HepG2 (cell line): Measurements from ENCODE around the gene BLOC1S4. TPM values are rescaled to one million over a fixed set of nuclear protein-coding genes. Genes with fewer than 3 reads are reported as not detected.

ENCODE experiments used
- HOMEZ ChIP-seq: IDR thresholded peaks from 2 replicates; pipeline ENCODE4 v1.6.1; 2016; ENCODE audit warnings: low read depth
- IRF2 ChIP-seq: IDR thresholded peaks from 2 replicates; pipeline ENCODE4 v1.6.1; 2018; ENCODE audit warnings: missing genetic modification reagents, missing compliant biosample characterization
- KAT8 ChIP-seq: IDR thresholded peaks from 2 replicates; pipeline ENCODE4 v1.6.1; 2016; ENCODE audit warnings: missing genetic modification reagents, missing compliant biosample characterization
- SMAD3 ChIP-seq: sonication (generic); formaldehyde crosslinking; IDR thresholded peaks from 2 replicates; pipeline ENCODE4 v1.4.0; 2020; ENCODE audit warnings: missing genetic modification reagents
- STAG1 ChIP-seq: sonication (generic); formaldehyde crosslinking; IDR thresholded peaks from 2 replicates; pipeline ENCODE4 v1.4.0; 2020; ENCODE audit warnings: missing genetic modification reagents
- XRCC5 ChIP-seq: fragments of 200-400 bp; formaldehyde crosslinking; optimal IDR thresholded peaks from 2 replicates; pipeline ENCODE3; 2017; ENCODE audit warnings: mild to moderate bottlenecking, low read length
- ZNF331 ChIP-seq: sonication (generic); formaldehyde crosslinking; IDR thresholded peaks from 2 replicates; pipeline ENCODE4 v1.4.0; 2020; ENCODE audit warnings: missing genetic modification reagents
- ZNF501 ChIP-seq: sonication (generic); formaldehyde crosslinking; IDR thresholded peaks from 2 replicates; pipeline ENCODE4 v1.5.1; 2020; ENCODE audit warnings: mild to moderate bottlenecking, moderate library complexity, missing genetic modification reagents
- ZNF740 ChIP-seq: sonication (generic); formaldehyde crosslinking; IDR thresholded peaks from 2 replicates; pipeline ENCODE4 v1.4.0; 2020; ENCODE audit warnings: missing genetic modification reagents
- ZNF768 ChIP-seq: sonication (generic); formaldehyde crosslinking; IDR thresholded peaks from 2 replicates; pipeline ENCODE4 v1.4.0; 2020; ENCODE audit warnings: missing genetic modification reagents
- ZSCAN31 ChIP-seq: sonication (generic); formaldehyde crosslinking; IDR thresholded peaks from 2 replicates; pipeline ENCODE4 v1.5.0; 2020; ENCODE audit warnings: low read depth, mild to moderate bottlenecking, missing genetic modification reagents
- polyA plus RNA-seq, 8 experiments: library from polyadenylated mRNA; depleted of rRNA in 3 of 8; stranded (reverse) in 7 of 8; unstranded in 1 of 8; fragments of >200 nt; fragmentation: Illumina TruSeq in 4 of 8; extraction: Trizol in 4 of 8; gene quantifications; 2 replicates each; pipeline versions ENCODE4 v1.2.1 to v1.2.3, GENCODE V29; 2011 to 2016; ENCODE audit warnings: low read depth in 4 of 8, missing spikeins in 1 of 8, mixed read lengths in 1 of 8; ENCODE audit not compliant: insufficient read depth in 1 of 8
- total RNA-seq, 5 experiments: library from RNA; depleted of rRNA; stranded (reverse); fragments of >200 nt; fragmentation: Illumina TruSeq; extraction: Trizol; gene quantifications; 2 replicates each; pipeline ENCODE4 v1.2.3, GENCODE V29; 2016; ENCODE audit warnings: low read depth in 1 of 5
- TF ChIP-seq, protein P1 (sequence below): sonication (generic); formaldehyde crosslinking; IDR thresholded peaks from 2 replicates; pipeline ENCODE4 v1.9.0; 2022; ENCODE audit warnings: missing genetic modification reagents, mild to moderate bottlenecking, borderline replicate concordance
- TF ChIP-seq, protein P2 (sequence below): IDR thresholded peaks from 2 replicates; pipeline ENCODE4 v1.6.1; 2016; ENCODE audit warnings: mild to moderate bottlenecking
- TF ChIP-seq, protein P3 (sequence below): IDR thresholded peaks from 2 replicates; pipeline ENCODE4 v1.6.1; 2016; ENCODE audit warnings: low read depth, borderline replicate concordance
- TF ChIP-seq, protein P4 (sequence below): sonication (generic); formaldehyde crosslinking; IDR thresholded peaks from 2 replicates; pipeline ENCODE4 v1.4.0; 2020; ENCODE audit warnings: missing genetic modification reagents, borderline replicate concordance

Gene BLOC1S4
- total and polyA plus RNA-seq, 2 of the 13 experiments (the other 11 are each of a cell fraction or from before 2014, with no cell fraction given): 15.5 to 20.9 TPM

- TF ChIP-seq ZNF740 (CRISPR knock-in tag): no peak
- no peak for TF ChIP-seq HOMEZ
- TF ChIP-seq, protein P1, sequence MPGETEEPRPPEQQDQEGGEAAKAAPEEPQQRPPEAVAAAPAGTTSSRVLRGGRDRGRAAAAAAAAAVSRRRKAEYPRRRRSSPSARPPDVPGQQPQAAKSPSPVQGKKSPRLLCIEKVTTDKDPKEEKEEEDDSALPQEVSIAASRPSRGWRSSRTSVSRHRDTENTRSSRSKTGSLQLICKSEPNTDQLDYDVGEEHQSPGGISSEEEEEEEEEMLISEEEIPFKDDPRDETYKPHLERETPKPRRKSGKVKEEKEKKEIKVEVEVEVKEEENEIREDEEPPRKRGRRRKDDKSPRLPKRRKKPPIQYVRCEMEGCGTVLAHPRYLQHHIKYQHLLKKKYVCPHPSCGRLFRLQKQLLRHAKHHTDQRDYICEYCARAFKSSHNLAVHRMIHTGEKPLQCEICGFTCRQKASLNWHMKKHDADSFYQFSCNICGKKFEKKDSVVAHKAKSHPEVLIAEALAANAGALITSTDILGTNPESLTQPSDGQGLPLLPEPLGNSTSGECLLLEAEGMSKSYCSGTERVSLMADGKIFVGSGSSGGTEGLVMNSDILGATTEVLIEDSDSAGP (CRISPR knock-in tag): peak; percentile 42; the same call in 1 of the 2 replicates
- TF ChIP-seq ZSCAN31: no peak
- peak; percentile 41; the same call in 1 of the 2 replicates for TF ChIP-seq ZNF331 (CRISPR knock-in tag)
- 0 out of 2 replicates have a peak, but pooled peaks have one; percentile 32 for TF ChIP-seq IRF2 (CRISPR knock-in tag)
- 0 out of 2 replicates have a peak, but pooled peaks have one; percentile 31 for TF ChIP-seq ZNF768
- TF ChIP-seq KAT8: 0 out of 2 replicates have a peak, but pooled peaks have one; percentile 29
- TF ChIP-seq, protein P2, sequence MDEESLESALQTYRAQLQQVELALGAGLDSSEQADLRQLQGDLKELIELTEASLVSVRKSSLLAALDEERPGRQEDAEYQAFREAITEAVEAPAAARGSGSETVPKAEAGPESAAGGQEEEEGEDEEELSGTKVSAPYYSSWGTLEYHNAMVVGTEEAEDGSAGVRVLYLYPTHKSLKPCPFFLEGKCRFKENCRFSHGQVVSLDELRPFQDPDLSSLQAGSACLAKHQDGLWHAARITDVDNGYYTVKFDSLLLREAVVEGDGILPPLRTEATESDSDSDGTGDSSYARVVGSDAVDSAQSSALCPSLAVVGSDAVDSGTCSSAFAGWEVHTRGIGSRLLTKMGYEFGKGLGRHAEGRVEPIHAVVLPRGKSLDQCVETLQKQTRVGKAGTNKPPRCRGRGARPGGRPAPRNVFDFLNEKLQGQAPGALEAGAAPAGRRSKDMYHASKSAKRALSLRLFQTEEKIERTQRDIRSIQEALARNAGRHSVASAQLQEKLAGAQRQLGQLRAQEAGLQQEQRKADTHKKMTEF: no peak
- TF ChIP-seq, protein P3, sequence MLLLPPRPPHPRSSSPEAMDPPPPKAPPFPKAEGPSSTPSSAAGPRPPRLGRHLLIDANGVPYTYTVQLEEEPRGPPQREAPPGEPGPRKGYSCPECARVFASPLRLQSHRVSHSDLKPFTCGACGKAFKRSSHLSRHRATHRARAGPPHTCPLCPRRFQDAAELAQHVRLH: peak; percentile 73; the same call in 1 of the 2 replicates
- peak; percentile 23 for TF ChIP-seq XRCC5
- TF ChIP-seq STAG1 (CRISPR knock-in tag): peak; percentile 99
- 0 out of 2 replicates have a peak, but pooled peaks have one; percentile 38 for TF ChIP-seq SMAD3 (CRISPR knock-in tag)
- TF ChIP-seq, protein P4, sequence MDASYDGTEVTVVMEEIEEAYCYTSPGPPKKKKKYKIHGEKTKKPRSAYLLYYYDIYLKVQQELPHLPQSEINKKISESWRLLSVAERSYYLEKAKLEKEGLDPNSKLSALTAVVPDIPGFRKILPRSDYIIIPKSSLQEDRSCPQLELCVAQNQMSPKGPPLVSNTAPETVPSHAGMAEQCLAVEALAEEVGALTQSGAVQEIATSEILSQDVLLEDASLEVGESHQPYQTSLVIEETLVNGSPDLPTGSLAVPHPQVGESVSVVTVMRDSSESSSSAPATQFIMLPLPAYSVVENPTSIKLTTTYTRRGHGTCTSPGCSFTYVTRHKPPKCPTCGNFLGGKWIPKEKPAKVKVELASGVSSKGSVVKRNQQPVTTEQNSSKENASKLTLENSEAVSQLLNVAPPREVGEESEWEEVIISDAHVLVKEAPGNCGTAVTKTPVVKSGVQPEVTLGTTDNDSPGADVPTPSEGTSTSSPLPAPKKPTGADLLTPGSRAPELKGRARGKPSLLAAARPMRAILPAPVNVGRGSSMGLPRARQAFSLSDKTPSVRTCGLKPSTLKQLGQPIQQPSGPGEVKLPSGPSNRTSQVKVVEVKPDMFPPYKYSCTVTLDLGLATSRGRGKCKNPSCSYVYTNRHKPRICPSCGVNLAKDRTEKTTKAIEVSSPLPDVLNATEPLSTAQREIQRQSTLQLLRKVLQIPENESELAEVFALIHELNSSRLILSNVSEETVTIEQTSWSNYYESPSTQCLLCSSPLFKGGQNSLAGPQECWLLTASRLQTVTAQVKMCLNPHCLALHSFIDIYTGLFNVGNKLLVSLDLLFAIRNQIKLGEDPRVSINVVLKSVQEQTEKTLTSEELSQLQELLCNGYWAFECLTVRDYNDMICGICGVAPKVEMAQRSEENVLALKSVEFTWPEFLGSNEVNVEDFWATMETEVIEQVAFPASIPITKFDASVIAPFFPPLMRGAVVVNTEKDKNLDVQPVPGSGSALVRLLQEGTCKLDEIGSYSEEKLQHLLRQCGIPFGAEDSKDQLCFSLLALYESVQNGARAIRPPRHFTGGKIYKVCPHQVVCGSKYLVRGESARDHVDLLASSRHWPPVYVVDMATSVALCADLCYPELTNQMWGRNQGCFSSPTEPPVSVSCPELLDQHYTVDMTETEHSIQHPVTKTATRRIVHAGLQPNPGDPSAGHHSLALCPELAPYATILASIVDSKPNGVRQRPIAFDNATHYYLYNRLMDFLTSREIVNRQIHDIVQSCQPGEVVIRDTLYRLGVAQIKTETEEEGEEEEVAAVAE (CRISPR knock-in tag): no peak
- TF ChIP-seq ZNF501 (CRISPR knock-in tag): 0 out of 2 replicates have a peak, but pooled peaks have one; percentile 59
These were observed 4.3 kb downstream of the BLOC1S4 start (continued) for GRCh38 chr4:6720202-6720699.
